Activated T-helper 17 cell treated with anti-CD3 and anti-CD28 coated beads, Interleukin-2, amount 50 U/mL, for 72 hours (primary cell): ENCODE data around the gene KRTAP19-1. TPM values are rescaled to one million over a fixed set of nuclear protein-coding genes. Genes with fewer than 3 reads are reported as not detected.
"Not testable (repeated sequence)": the region's sequence is repeated elsewhere in the genome, so short reads cannot be mapped to it uniquely, and the experiment has no call there.

Source experiments
- ATAC-seq: fragments of 150-1000 bp; cut with Tn5 transposase; replicated peaks from 2 replicates; pipeline ENCODE4 v1.10.0; 2021; ENCODE audit warnings: mild to moderate bottlenecking, moderate library complexity
- H3K27ac Mint-ChIP-seq: one replicate; pipeline ENCODE4 v1.8.0; 2022; ENCODE audit warnings: mixed read lengths
- H3K27me3 Mint-ChIP-seq: one replicate; pipeline ENCODE4 v1.8.0; 2022; ENCODE audit warnings: mixed read lengths
- H3K36me3 Mint-ChIP-seq: one replicate; pipeline ENCODE4 v1.8.0; 2022; ENCODE audit warnings: low read depth, mild to moderate bottlenecking, mixed read lengths
- H3K4me1 Mint-ChIP-seq: one replicate; pipeline ENCODE4 v1.8.0; 2022; ENCODE audit warnings: mixed read lengths
- H3K4me3 Mint-ChIP-seq: one replicate; pipeline ENCODE4 v1.8.0; 2022; ENCODE audit warnings: mild to moderate bottlenecking, mixed read lengths
- H3K9me3 Mint-ChIP-seq: one replicate; pipeline ENCODE4 v1.8.0; 2022; ENCODE audit warnings: mixed read lengths
- total RNA-seq, 2 donors: library from RNA; stranded (reverse); gene quantifications; one replicate each; pipeline ENCODE4 v1.2.3, GENCODE V29; 2022

The KRTAP19-1 gene
- total RNA-seq: not detected

DNA sequence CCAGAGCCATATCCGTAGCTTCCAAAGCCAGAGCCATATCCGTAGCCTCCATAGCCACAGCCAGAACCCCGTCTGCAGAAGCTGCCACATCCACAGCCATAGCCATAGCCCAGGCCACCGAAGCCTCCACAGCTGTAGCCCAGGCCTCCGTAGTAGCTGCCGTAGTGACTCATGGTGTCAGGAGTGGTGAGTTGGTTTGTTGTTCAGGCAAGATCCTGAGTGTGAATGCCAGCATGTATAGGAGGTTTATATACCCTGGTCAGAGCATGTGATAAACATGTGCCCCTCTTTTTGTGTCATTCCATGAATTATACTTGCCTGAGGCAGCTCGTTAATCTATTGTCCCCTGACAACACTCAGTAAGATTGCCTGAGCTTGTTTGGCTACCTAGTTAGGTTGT, at the start of gene KRTAP19-1:
TSS of gene KRTAP19-1 (minus strand) at position 223 of the 400 bp plus-strand sequence. CDS start at position 173, 50 bp downstream.
- Mint-ChIP-seq H3K4me3 (no peak within 1 kb of the TSS), H3K36me3 (no peaks in the 10 kb centered on the region), H3K9me3 (peaks cover under 1% of the 10 kb centered on the region), H3K4me1 (no peaks in the 10 kb centered on the region), H3K27me3 (peaks cover 6% of the 10 kb centered on the region), H3K27ac (no peak within 1 kb of the TSS)
- ATAC-seq: no peak

DNA sequence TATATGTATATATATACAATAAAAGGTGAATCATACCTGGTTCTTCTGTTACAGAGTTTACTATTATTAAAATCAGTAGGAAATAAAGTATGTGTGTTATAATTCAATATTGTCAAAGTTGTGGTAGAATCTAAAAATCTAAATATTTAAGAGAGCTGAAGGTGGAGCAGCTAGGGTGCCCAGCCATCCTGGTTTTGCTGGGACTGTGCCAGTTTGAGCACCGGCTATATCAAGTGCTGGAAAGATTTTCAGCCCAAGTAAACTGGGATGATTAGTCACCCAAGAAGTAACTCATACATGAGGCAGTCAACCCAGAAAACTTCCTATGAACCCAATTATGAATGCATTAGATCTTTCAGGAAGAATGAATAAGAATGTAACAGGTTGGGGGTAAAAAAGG, 38.7 kb upstream of the KRTAP19-1 start:
- H3K27me3 Mint-ChIP-seq: no peaks in the 10 kb centered on the region
- peaks cover 4% of the 10 kb centered on the region for H3K9me3 Mint-ChIP-seq
- no peaks in the 10 kb centered on the region for H3K4me1 Mint-ChIP-seq
- H3K36me3 Mint-ChIP-seq: no peaks in the 10 kb centered on the region
- no peak overlapping the region for H3K27ac Mint-ChIP-seq
- ATAC-seq: no peak
- H3K4me3 Mint-ChIP-seq: no peak overlapping the region

DNA sequence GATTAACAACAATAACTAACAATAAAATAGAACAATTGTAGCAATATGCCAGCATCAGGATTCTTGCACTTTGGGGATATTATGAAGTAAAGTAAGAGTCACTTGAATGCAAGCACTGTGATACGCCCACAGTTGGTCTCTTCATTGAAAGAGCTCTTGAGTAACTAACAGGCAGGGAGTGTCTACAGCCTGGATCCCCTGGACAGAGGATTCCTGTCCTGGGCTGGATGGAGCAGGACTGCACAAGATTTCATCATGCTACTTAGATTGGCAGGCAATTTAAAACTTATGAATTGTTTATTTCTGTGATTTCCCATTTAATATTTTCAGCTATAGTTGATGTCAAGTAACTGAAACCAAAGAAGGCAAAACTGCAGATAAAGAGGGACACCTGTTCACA, 35.5 kb upstream of the KRTAP19-1 start:
- ATAC-seq: no peak
- Mint-ChIP-seq H3K27me3 (no peaks in the 10 kb centered on the region), H3K36me3 (no peaks in the 10 kb centered on the region), H3K4me3 (no peak overlapping the region), H3K27ac (no peak overlapping the region), H3K9me3 (peaks cover 4% of the 10 kb centered on the region), H3K4me1 (no peaks in the 10 kb centered on the region)

DNA sequence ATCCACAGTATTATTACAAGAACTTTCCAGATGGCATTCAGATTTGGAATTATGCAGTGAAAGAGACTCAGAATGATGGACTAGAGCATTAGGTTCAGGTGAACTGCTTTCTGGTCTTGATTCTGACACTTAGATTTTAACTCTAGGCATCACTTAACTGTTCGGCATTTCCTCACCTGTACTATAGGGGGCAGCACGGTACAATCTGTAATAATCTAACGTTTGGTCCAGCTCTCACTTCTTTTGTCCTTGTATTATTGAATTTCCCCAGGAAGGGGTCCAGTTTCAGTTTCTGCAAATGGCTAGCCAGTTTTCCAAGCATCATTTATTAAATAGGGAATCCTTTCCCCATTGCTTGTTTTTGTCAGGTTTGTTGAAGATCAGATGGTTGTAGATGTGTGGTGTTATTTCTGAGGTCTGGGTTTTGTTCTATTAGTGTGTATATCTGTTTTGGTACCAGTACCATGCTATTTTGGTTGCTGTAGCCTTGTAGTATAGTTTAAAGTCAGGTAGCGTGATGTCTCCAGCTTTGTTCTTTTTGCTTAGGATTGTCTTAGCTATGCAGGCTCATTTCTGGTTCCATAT, 25.5 kb upstream of the KRTAP19-1 start:
- H3K27me3 Mint-ChIP-seq: peaks cover 20% of the 10 kb centered on the region
- not testable (repeated sequence) for H3K27ac Mint-ChIP-seq, H3K4me3 Mint-ChIP-seq, H3K4me1 Mint-ChIP-seq, H3K36me3 Mint-ChIP-seq, ATAC-seq, H3K9me3 Mint-ChIP-seq

DNA sequence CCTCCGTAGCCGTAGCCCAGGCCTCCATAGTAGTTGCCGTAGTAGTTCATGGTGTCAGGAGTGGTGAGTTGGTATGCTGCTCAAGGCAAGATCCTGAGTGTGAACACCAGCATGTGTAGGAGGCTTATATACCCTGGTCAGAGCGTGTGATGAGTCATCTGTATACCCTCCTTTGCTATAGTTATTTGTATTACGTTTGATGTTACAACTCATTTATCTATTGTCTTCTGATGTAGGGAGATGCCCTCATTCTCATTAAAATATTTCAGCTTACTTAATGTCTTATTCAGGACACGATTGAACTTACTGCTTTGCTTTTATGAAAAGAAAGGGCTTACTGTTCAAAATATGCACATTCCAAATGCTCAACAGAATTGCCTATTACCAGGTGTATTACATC, 21.9 kb upstream of the KRTAP19-1 start, which contains the start of gene KRTAP19-5:
TSS of gene KRTAP19-5 (minus strand) at position 101 of the 400 bp plus-strand sequence. CDS start at position 50, 51 bp downstream.
- H3K36me3 Mint-ChIP-seq: no peaks in the 10 kb centered on the region
- no peaks in the 10 kb centered on the region for H3K9me3 Mint-ChIP-seq
- H3K27ac Mint-ChIP-seq: no peak within 1 kb of the TSS
- no peak for ATAC-seq
- H3K27me3 Mint-ChIP-seq: peaks cover 14% of the 10 kb centered on the region
- H3K4me3 Mint-ChIP-seq: no peak within 1 kb of the TSS
- no peaks in the 10 kb centered on the region for H3K4me1 Mint-ChIP-seq

DNA sequence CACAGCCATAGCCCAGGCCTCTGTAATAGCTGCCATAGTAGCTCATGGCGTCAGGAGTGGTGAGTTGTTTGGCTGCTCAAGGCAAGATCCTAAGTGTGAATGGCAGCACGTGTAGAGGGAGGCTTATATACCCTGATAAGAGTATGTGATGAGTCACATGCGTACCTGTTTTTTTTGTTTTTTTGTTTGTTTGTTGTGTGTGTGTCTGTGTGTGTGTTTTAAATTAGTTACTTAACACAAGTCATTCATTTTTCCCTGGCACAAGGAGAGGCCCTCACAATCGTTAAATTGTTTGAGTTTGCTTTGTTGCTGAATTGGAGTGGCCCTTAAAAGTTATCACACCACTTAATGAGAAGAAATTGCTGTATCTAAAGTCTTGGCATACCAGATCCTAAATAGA, 16.9 kb upstream of the KRTAP19-1 start, which contains the start of gene KRTAP19-4:
TSS of gene KRTAP19-4 (minus strand) at position 101 of the 400 bp plus-strand sequence. CDS start at position 46, 55 bp downstream.
- H3K9me3 Mint-ChIP-seq: no peaks in the 10 kb centered on the region
- ATAC-seq: no peak

GRCh38 chr21:30491963-30492428, 11.8 kb upstream of the KRTAP19-1 start, which contains the start of gene KRTAP19-3:
Gene KRTAP19-3 (minus strand): TSS chr21:30492013. CDS start chr21:30491957, 56 bp downstream.
- H3K27ac Mint-ChIP-seq: no peak within 1 kb of the TSS
- H3K4me1 Mint-ChIP-seq: no peaks in the 10 kb centered on the region
- ATAC-seq: no peak

More for the DNA sequence above, 16.9 kb upstream of the KRTAP19-1 start, which contains the start of gene KRTAP19-4:
- H3K27me3 Mint-ChIP-seq: no peaks in the 10 kb centered on the region
- H3K4me3 Mint-ChIP-seq: no peak within 1 kb of the TSS
- H3K4me1 Mint-ChIP-seq: no peaks in the 10 kb centered on the region
- no peak within 1 kb of the TSS for H3K27ac Mint-ChIP-seq
- H3K36me3 Mint-ChIP-seq: no peaks in the 10 kb centered on the region

GRCh38 chr21:30487336-30487735, 7.2 kb upstream of the KRTAP19-1 start, which contains the start of gene KRTAP19-2:
Gene KRTAP19-2 (minus strand): TSS chr21:30487436. CDS start chr21:30487348, 88 bp downstream.
- H3K4me1 Mint-ChIP-seq: no peaks in the 10 kb centered on the region
- no peak within 1 kb of the TSS for H3K4me3 Mint-ChIP-seq
- H3K27ac Mint-ChIP-seq: no peak within 1 kb of the TSS
- no peaks in the 10 kb centered on the region for H3K36me3 Mint-ChIP-seq
- peaks cover 6% of the 10 kb centered on the region for H3K9me3 Mint-ChIP-seq
- no peaks in the 10 kb centered on the region for H3K27me3 Mint-ChIP-seq
- no peak for ATAC-seq

More at GRCh38 chr21:30491963-30492428, 11.8 kb upstream of the KRTAP19-1 start, which contains the start of gene KRTAP19-3:
- H3K36me3 Mint-ChIP-seq: no peaks in the 10 kb centered on the region
- no peaks in the 10 kb centered on the region for H3K27me3 Mint-ChIP-seq
- no peaks in the 10 kb centered on the region for H3K9me3 Mint-ChIP-seq
- H3K4me3 Mint-ChIP-seq: no peak within 1 kb of the TSS

DNA sequence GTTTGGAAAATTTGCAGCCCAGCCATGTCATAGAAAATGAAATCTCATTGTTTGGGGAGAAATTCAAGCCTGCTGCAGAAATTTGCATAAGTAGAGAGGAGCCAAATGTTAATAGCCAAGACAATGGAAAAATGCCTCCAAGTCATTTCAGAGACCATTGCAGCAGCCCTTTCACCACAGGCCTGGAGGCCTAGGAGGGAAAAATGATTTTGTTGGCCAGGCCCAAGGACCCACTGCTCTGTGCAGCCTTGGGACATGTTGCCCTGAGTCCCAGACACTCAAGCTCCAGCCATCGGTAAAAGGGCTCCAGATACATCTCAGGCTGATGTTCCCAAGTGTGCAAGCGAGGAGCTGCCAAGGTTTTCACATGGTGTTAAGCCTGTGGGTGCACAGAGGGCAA, 6.0 kb upstream of the KRTAP19-1 start:
- Mint-ChIP-seq H3K36me3 (no peaks in the 10 kb centered on the region), H3K27me3 (peaks cover under 1% of the 10 kb centered on the region), H3K4me1 (no peaks in the 10 kb centered on the region), H3K4me3 (no peak overlapping the region), H3K27ac (no peak overlapping the region), H3K9me3 (peaks cover 6% of the 10 kb centered on the region)
- ATAC-seq: no peak

- Mint-ChIP-seq H3K27ac (no peak overlapping the region), H3K36me3 (no peaks in the 10 kb centered on the region), H3K27me3 (peaks cover 6% of the 10 kb centered on the region), H3K4me1 (no peaks in the 10 kb centered on the region), H3K9me3 (peaks cover 6% of the 10 kb centered on the region), H3K4me3 (no peak overlapping the region)
- ATAC-seq: no peak
Measured at GRCh38 chr21:30482130-30482529, 2.0 kb upstream of the KRTAP19-1 start.

DNA sequence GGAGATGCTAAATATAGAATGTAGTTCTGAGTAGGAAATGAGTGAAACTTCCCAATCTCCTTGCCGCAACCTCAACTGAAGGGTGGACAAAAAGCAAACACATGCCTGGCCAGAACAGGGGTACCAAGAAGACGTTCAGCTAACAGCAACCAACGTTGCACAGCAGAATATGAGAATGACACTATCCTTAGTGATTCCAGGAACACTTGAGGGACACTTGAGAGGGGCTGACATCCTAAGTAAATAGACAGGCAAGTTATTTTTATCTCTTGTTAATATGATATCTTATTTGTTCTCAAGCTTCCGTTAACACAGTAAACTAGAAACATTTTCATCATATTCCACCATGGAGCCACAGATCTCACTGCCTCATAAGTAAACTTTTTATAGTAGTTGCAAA, 908 bp downstream of the KRTAP19-1 start:
- peaks cover 6% of the 10 kb centered on the region for H3K27me3 Mint-ChIP-seq
- no peaks in the 10 kb centered on the region for H3K4me1 Mint-ChIP-seq

GRCh38 chr21:30478004-30478403, 2.2 kb downstream of the KRTAP19-1 start:
- Mint-ChIP-seq H3K27ac (no peak overlapping the region), H3K4me3 (no peak overlapping the region), H3K4me1 (no peaks in the 10 kb centered on the region), H3K9me3 (no peaks in the 10 kb centered on the region), H3K36me3 (no peaks in the 10 kb centered on the region), H3K27me3 (peaks cover 6% of the 10 kb centered on the region)
- no peak for ATAC-seq

More for the DNA sequence above, 908 bp downstream of the KRTAP19-1 start:
- Mint-ChIP-seq H3K36me3 (no peaks in the 10 kb centered on the region), H3K9me3 (no peaks in the 10 kb centered on the region), H3K27ac (no peak overlapping the region), H3K4me3 (no peak overlapping the region)
- ATAC-seq: no peak

GRCh38 chr21:30468900-30469714, 11.1 kb downstream of the KRTAP19-1 start:
- Mint-ChIP-seq H3K4me3 (no peak overlapping the region), H3K27me3 (peaks cover 8% of the 10 kb centered on the region), H3K27ac (no peak overlapping the region), H3K4me1 (no peaks in the 10 kb centered on the region), H3K9me3 (peaks cover 3% of the 10 kb centered on the region), H3K36me3 (no peaks in the 10 kb centered on the region)
- no peak for ATAC-seq

- H3K9me3 Mint-ChIP-seq: peaks cover 3% of the 10 kb centered on the region
- H3K4me3 Mint-ChIP-seq: no peak overlapping the region
- H3K27ac Mint-ChIP-seq: no peak overlapping the region
- H3K27me3 Mint-ChIP-seq: peaks cover 5% of the 10 kb centered on the region
- no peaks in the 10 kb centered on the region for H3K36me3 Mint-ChIP-seq
- no peak for ATAC-seq
- H3K4me1 Mint-ChIP-seq: no peaks in the 10 kb centered on the region
Measured at GRCh38 chr21:30463713-30464112, 16.5 kb downstream of the KRTAP19-1 start.
